ENCODE results near the gene SURF1.

The SURF1 gene

DNA sequence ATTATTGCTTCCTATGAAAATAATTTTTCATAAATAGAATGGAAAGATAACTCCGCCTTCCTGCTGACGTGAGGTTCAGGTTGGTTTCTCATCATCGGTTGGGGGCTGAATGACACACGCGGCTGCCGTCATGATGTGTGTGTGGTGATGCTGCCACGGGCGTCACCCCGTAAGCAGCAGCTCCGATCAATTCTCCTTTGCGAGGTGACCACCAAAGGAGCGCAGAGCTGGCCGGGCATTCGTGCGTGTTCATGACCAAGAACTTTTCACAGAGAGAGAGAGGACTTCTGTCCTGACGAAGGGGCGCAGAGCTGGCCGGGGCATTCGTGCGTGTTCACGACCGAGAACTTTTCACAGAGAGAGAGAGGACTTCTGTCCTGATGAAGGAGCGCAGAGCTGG is 50.6 kb downstream of the SURF1 start:
- Histone ChIP-seq H3K27me3 (ENCODE audit: control insufficient read depth, insufficient read depth, low read length, poor library complexity, severe bottlenecking) (no peaks in the 10 kb centered on the region), H3K36me3 (ENCODE audit: control insufficient read depth, insufficient read depth, low read length) (no peaks in the 10 kb centered on the region), H3K4me1 (ENCODE audit: control insufficient read depth, insufficient read depth, low read length) (no peaks in the 10 kb centered on the region), H3K4me3 (ENCODE audit: insufficient read depth, low read depth, low read length) (no peak overlapping the region), H3K9me3 (ENCODE audit: control insufficient read depth, low read length) (no peaks in the 10 kb centered on the region), H3K27ac (ENCODE audit: insufficient read depth, low read depth, low read length, poor library complexity, severe bottlenecking) (no peak overlapping the region)
- 79 to 82% methylated on average over 23 of the region's 23 CpGs for WGBS, 2 experiments

GRCh38 chr9:133304477-133305377 is 51.6 kb downstream of the SURF1 start:
- Histone ChIP-seq H3K27ac (ENCODE audit: insufficient read depth, low read depth, low read length, poor library complexity, severe bottlenecking) (no peak overlapping the region), H3K4me1 (ENCODE audit: control insufficient read depth, insufficient read depth, low read length) (peaks cover 3% of the 10 kb centered on the region), H3K36me3 (ENCODE audit: control insufficient read depth, insufficient read depth, low read length) (no peaks in the 10 kb centered on the region), H3K4me3 (ENCODE audit: insufficient read depth, low read depth, low read length) (no peak overlapping the region), H3K27me3 (ENCODE audit: control insufficient read depth, insufficient read depth, low read length, poor library complexity, severe bottlenecking) (no peaks in the 10 kb centered on the region), H3K9me3 (ENCODE audit: control insufficient read depth, low read length) (no peaks in the 10 kb centered on the region)
- 92 to 95% methylated on average over 38 of the region's 38 CpGs for WGBS, 2 experiments

DNA sequence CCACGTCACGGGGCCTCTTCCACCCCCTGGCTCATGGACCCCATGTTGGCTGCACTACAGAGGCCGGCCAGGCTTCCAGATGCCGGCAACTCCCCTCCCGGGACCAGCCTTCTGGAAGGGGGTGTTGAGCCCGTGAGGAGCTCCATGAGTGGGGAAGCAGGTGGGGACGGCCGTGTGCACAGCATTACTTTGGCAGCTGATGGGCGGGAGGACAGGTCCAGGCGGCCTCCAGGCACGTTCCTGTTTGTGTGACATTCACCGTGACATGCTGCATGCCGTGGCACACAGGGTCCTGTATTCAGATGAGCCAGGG is 52.2 kb downstream of the SURF1 start:
- Histone ChIP-seq H3K36me3 (ENCODE audit: control insufficient read depth, insufficient read depth, low read length) (no peaks in the 10 kb centered on the region), H3K4me1 (ENCODE audit: control insufficient read depth, insufficient read depth, low read length) (peaks cover 3% of the 10 kb centered on the region), H3K9me3 (ENCODE audit: control insufficient read depth, low read length) (no peaks in the 10 kb centered on the region), H3K27me3 (ENCODE audit: control insufficient read depth, insufficient read depth, low read length, poor library complexity, severe bottlenecking) (no peaks in the 10 kb centered on the region), H3K4me3 (ENCODE audit: insufficient read depth, low read depth, low read length) (no peak overlapping the region), H3K27ac (ENCODE audit: insufficient read depth, low read depth, low read length, poor library complexity, severe bottlenecking) (no peak overlapping the region)
- WGBS, 2 experiments: 84 to 86% methylated on average over 13 of the region's 13 CpGs

- peaks cover 3% of the 10 kb centered on the region for H3K4me1 ChIP-seq (ENCODE audit: control insufficient read depth, insufficient read depth, low read length)
- no peak overlapping the region for H3K27ac ChIP-seq (ENCODE audit: insufficient read depth, low read depth, low read length, poor library complexity, severe bottlenecking)
- H3K27me3 ChIP-seq (ENCODE audit: control insufficient read depth, insufficient read depth, low read length, poor library complexity, severe bottlenecking): no peaks in the 10 kb centered on the region
- 83 to 85% methylated on average over 26 of the region's 26 CpGs for WGBS, 2 experiments
- H3K4me3 ChIP-seq (ENCODE audit: insufficient read depth, low read depth, low read length): no peak overlapping the region
- H3K9me3 ChIP-seq (ENCODE audit: control insufficient read depth, low read length): no peaks in the 10 kb centered on the region
- no peaks in the 10 kb centered on the region for H3K36me3 ChIP-seq (ENCODE audit: control insufficient read depth, insufficient read depth, low read length)
These were observed 52.8 kb downstream of the SURF1 start for GRCh38 chr9:133303266-133304157.

All from ectodermal cell (in vitro differentiated cells).